ENCODE results near the gene SRP19.

SRP19 gene

GRCh38 chr5:112824197-112824596, 36.9 kb upstream of the SRP19 start:
- Histone ChIP-seq H3K36me3 (peaks cover 36% of the 10 kb centered on the region), H3K4me3 (ENCODE audit: low read depth, low read length) (no peak overlapping the region), H3K9me3 (ENCODE audit: severe bottlenecking) (no peaks in the 10 kb centered on the region), H3K27me3 (ENCODE audit: insufficient read depth, low read depth, severe bottlenecking) (no peaks in the 10 kb centered on the region), H3K27ac (no peak overlapping the region)
- no peak for TF ChIP-seq CTCF (IDR thresholded peaks at IDR 0.05; ENCODE audit: low read depth, low read length)
- DNase-seq = no peak

DNA sequence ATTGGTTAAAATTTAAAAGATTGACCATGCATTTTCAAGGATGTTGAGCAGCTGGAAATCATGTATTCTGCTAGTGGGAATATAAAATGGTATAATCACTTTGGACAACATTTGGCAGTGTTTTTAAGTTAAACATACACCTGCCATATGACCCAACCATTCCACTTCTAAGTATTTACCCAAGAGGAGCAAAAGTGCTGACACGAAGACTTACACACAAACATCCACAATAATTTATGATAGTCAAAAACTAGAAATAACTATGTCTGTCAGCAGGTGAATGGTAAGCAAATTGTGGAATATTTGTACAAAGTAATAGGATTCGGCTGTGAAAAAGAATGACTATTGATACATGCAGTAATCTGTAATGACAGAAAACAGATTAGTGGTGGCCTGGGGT, 30.7 kb upstream of the SRP19 start:
- Histone ChIP-seq H3K4me3 (ENCODE audit: low read depth, low read length) (no peak overlapping the region), H3K27me3 (ENCODE audit: insufficient read depth, low read depth, severe bottlenecking) (no peaks in the 10 kb centered on the region), H3K9me3 (ENCODE audit: severe bottlenecking) (no peaks in the 10 kb centered on the region), H3K36me3 (peaks cover 29% of the 10 kb centered on the region), H3K27ac (no peak overlapping the region)
- no peak for TF ChIP-seq CTCF (IDR thresholded peaks at IDR 0.05; ENCODE audit: low read depth, low read length)
- DNase-seq = no peak

DNA sequence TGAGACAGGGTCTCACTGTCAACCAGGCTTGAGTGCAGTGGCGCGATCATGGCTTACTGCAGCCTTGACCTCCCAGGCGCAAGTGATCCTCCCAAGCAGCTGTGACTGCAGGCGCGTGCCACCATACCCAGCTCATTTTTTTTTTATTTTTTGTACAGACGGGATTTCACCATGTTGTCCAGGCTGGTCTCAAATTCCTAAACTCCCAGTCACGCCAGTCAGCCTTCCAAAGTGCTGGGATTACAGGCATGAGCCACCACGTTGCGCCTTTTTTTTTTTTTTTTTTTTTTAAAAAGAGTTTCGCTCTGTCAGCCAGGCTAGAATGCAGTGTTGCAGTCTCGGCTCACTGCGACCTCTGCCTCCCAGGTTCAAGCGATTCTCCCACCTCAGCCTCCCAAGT, 27.1 kb upstream of the SRP19 start:
- DNase-seq = no peak
- H3K27me3 ChIP-seq (ENCODE audit: insufficient read depth, low read depth, severe bottlenecking) = no peaks in the 10 kb centered on the region
- no peak overlapping the region for H3K4me3 ChIP-seq (ENCODE audit: low read depth, low read length)
- H3K27ac ChIP-seq = no peak overlapping the region
- TF ChIP-seq CTCF (IDR thresholded peaks at IDR 0.05; ENCODE audit: low read depth, low read length) = no peak
- no peaks in the 10 kb centered on the region for H3K9me3 ChIP-seq (ENCODE audit: severe bottlenecking)
- H3K36me3 ChIP-seq = peaks cover 39% of the 10 kb centered on the region

DNA sequence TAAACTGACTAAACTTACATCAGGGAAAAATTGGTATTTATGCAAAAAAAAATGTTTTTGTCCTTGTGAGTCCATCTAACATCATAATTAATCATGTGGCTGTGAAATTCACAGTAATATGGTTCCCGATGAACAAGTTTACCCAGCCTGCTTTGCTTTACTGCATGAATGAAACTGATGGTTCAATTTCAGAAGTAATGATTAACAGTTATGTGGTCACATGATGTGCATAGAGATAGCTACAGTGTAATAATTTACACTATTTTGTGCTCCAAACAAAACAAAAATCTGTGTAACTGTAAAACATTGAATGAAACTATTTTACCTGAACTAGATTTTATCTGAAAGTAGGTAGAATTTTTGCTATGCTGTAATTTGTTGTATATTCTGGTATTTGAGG, 16.6 kb upstream of the SRP19 start:
- no peak overlapping the region for H3K4me3 ChIP-seq (ENCODE audit: low read depth, low read length)
- no peak overlapping the region for H3K27ac ChIP-seq
- peaks cover 4% of the 10 kb centered on the region for H3K36me3 ChIP-seq
- peaks cover 5% of the 10 kb centered on the region for H3K9me3 ChIP-seq (ENCODE audit: severe bottlenecking)
- TF ChIP-seq CTCF (IDR thresholded peaks at IDR 0.05; ENCODE audit: low read depth, low read length) = no peak
- H3K27me3 ChIP-seq (ENCODE audit: insufficient read depth, low read depth, severe bottlenecking) = no peaks in the 10 kb centered on the region
- DNase-seq = no peak

DNA sequence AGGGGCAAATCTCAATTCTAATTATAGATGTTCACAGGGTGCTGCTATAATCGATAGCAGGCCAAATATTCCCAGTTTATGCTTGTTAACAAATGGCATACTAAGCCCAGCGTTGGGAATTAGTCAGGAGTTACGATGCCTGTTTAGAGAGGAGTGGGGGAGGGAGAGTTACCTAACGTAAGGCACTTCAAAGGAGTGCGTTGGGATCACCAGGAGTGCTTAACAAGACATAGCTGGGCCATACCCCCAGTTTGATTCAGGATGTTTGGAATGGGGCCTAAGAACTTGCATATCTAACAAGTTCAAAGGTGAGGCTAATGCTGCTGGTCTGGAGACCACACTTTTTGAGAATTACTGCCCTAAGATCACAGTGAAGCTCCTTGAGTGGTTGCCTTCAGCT, 14.5 kb upstream of the SRP19 start:
- H3K27me3 ChIP-seq (ENCODE audit: insufficient read depth, low read depth, severe bottlenecking) = no peaks in the 10 kb centered on the region
- H3K36me3 ChIP-seq = no peaks in the 10 kb centered on the region

More for the DNA sequence above, 14.5 kb upstream of the SRP19 start:
- DNase-seq = no peak
- Histone ChIP-seq H3K4me3 (ENCODE audit: low read depth, low read length) (no peak overlapping the region), H3K9me3 (ENCODE audit: severe bottlenecking) (peaks cover 5% of the 10 kb centered on the region), H3K27ac (no peak overlapping the region)
- no peak for TF ChIP-seq CTCF (IDR thresholded peaks at IDR 0.05; ENCODE audit: low read depth, low read length)

Data from WERI-Rb-1 (cell line).